Activated CD4-positive, alpha-beta T cell treated with anti-CD3 and anti-CD28 coated beads, Interleukin-2, amount 50 U/mL, for 48 hours (primary cell): ENCODE measurements around the gene FOXP3.

ENCODE experiments used
- DNase-seq, 2 experiments: peaks; one replicate each; pipeline ENCODE4 v3.0.0-alpha.2; 2020

The FOXP3 gene

DNA sequence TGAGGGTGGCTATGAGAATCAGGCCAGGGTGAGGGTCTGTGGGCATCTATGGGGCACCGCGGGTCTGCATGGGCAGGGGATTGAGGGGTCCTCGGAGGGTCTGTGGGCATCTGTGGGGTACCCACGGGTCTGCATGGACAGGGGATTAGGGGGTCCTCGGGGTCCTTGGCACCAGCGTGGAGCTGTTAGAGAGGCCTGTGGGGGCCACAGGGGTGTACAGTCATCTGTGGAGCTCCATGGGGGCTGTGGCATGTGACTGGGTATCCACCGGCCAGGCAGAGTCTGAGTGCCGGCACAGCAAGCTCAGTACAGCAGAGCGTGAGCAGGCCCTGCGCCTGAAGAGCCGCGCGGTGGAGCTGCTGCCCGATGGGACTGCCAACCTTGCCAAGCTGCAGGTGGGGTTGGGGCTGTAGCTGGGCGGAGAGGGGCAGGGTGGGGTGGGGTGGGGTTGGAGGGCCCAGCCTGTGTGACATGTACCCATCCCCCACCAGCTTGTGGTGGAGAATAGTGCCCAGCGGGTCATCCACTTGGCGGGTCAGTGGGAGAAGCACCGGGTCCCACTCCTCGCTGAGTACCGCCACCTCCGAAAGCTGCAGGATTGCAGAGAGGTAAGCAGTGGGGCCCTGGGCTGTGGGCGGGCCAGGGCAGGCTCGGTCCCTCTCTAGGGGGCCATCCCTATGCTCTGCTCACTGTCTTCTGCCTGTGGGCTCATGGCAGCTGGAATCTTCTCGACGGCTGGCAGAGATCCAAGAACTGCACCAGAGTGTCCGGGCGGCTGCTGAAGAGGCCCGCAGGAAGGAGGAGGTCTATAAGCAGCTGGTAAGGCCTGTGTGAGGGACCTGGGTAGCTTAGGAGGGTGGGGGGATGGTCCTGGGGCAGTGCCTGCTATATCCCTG lies 16.3 kb downstream of the FOXP3 start:
- no peak for DNase-seq

DNA sequence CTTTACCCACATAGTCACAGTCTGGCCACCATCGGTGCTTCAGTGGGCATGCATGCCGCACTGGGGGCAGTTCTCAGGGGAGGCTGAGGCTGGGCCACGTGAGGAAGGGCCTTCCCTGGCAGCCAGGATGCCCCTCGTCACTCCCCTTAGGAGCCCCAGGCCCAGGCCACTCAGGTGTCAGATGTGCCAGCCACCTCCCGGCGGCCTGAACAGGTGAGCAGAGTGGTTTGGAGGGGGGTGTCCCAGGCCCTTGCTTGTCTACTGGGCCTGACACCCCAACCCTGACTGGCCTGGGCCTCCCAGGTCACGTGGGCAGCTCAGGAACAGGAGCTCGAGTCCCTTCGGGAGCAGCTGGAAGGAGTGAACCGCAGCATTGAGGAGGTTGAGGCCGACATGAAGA lies 17.2 kb downstream of the FOXP3 start:
- no peak for DNase-seq

DNA sequence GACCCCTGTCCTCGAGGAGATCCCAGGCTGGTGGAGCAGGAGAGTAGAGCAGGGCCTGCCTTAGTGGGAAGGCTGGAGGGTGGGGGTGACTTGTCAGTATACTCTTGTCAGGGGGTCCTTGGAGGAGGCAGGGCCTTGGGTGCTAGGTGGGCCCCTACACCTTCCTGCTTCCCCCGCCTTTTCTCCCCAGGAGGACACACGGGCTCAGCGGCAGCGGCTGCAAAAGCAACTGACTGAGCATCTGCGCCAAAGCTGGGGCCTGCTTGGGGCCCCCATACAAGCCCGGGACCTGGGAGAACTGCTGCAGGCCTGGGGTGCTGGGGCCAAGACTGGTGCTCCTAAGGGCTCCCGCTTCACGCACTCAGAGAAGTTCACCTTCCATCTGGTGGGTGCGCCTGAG lies 18.0 kb downstream of the FOXP3 start:
- no peak for DNase-seq

DNA sequence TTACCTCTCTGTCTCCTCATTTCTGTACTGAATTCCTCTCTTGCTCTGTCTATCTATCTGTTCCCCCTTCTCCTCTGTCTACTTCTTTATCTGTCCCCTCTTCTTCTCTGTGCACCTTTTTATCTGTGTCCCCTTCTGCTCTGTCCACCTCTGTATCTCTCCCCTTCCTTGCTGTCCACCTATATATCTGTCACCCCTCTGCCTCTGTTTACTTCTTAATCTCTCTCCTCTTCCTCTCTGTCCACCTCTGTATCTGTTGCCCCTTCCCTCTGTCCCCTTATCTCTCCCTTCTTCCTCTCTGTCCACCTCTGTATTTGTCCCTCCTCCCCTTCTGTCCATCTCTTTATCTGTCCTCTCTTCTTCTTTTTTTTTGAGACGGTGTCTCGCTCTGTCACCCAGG lies 20.3 kb downstream of the FOXP3 start:
- no peak for DNase-seq

DNA sequence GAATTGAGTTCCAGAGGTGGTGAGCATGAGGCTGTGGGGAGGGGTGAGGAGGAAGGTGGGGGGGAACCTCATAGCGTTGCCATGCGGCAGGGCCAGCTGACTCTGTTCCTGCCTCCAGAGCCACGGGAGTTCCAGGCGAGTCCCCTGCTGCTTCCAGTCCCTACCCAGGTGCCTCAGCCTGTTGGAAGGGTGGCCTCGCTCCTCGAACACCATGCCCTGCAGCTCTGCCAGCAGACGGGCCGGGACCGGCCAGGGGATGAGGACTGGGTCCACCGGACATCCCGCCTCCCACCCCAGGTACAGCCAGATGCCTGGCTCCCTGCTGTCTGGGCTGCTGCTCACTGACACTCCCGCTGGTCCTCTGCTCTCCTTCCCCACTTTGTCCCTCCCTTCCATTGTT lies 21.3 kb downstream of the FOXP3 start:
- DNase-seq = no peak

DNA sequence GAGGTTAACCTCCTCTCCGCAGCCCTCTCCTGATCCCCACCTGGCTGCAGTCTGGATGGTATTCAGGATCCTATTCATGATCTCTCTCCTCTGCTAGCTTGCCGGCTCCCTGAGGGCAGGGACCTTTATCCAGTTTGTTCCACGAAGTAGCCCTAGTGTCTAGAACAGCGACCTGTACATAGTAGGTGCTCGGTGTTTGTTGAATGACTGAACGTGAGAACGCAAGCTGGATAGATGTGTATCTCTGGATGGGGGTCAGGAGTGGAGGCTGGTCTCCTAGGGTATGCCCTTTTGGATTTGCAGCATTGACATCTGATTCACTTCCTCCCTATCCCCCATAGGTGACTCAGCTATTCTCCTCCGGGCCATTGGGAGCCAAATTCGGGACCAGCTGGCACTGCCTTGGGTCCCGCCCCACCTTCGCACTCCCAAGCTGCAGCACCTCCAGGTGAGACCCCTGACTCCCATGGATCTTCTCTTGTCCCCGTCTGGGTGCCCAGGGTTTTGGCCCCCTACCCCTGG lies 21.9 kb downstream of the FOXP3 start:
- DNase-seq = no peak

DNA sequence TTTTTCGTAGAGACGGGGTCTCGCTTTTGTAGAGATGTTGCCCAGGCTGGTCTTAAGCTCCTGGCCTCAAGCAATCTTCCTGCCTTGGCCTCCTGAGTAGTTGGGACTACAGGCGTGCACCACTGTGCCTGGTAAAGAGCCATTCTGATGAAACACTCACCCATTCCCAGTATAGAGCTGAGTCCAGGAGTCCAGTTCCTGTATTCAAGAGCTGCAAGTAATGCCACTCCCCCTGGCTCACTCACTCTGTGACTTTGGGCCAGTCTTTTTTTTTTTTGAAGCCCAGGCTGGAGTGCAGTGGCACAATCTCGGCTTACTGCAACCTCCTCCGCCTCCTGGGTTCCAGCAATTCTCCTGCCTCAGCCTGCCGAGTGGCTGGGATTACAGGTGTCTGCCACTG lies 25.8 kb downstream of the FOXP3 start:
- DNase-seq = no peak

DNA sequence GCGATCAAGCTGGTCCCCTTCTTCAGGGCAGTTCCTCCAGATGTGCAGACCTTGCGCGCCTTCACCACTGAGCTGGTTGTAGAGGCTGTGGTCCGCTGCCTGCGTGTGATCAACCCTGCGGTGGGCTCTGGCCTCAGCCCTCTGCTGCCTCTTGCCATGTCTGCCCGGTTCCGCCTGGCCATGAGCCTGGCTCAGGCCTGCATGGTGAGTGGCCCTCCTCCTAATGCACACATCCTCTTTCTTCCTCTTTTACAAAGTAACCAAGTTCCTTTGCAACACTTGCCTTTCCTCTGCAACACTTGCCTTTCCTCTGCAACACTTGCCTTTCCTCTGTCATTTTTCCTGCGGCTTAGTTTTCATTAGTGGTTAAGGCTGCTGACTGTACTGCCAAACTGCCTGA lies 27.4 kb downstream of the FOXP3 start:
- no peak for DNase-seq

DNA sequence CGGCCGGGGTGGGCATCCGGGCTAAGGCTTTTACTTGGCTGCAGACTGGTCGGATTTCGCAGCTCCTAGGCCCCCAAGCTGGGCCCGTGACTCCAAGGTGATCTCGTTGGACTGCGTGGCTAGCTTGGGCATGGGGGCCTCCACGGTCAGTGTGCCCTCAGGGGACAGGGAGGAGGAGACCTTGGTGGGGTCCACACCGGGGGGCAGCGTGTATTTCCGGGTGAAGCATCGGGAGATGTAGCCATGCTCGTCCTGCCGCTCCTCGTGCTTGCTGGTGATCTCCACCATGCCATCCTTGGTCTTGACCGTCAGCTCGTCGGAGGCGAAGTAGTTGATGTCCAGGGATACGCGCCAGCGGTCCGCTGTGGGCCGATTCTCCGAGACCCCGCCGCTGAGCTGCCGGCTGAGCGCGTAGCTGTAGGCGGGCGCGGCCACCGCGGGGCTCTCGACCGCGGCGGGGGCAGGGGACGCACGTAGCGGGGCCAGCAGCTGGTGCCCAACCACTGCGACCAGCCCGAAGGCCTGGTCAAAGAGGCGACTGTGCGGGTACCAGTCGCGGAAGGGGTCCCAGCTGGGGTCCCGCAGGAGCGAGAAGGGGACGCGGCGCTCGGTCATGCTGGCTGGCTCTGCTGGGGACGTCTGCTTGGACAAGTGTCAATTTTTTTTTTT lies 30.5 kb downstream of the FOXP3 start:
- no peak for DNase-seq

DNA sequence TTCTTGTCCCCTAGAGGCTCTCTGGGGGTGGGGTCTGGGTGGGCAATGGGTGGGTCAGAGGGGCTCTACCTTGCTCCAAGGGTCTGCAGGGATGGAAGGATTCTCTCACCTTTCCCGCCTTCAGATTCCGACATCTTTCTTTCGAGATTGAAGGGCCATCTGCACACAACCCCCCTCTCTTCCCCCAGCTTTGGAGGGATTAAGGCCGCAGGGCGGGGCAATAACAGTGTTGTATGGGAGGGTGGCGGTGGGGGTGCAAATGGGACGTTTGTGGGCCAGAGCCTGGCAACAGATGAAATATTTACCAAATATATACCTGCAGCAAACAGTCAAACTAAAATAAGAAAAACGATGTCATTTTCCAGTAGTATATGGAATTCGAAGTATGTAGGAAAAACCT lies 31.3 kb downstream of the FOXP3 start, which contains the start of gene CACNA1F:
Gene CACNA1F, minus strand, starts transcription at position 165 of the 400 bp plus-strand sequence. Its CDS starts 31 bp downstream, at position 134.
- no peak for DNase-seq

DNA sequence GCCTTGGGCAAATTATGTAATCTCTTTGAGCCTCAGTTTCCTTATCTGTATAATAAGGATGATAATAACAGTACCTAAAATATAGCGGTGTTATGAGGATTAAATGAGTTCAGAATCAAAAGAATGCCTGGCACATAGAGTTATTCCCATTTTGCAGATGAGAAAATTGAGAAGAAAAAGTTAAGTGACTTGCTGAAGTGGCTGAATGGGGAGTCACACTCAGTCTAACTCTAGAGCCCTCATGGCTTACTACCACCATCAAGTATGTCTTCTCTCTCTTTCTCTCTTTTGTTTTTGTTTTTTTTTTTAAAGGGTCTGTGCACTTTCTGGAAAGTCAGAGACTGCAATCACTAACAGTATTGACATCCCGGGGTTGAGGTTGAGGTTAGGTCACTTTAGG lies 32.0 kb downstream of the FOXP3 start:
- no peak for DNase-seq

DNA sequence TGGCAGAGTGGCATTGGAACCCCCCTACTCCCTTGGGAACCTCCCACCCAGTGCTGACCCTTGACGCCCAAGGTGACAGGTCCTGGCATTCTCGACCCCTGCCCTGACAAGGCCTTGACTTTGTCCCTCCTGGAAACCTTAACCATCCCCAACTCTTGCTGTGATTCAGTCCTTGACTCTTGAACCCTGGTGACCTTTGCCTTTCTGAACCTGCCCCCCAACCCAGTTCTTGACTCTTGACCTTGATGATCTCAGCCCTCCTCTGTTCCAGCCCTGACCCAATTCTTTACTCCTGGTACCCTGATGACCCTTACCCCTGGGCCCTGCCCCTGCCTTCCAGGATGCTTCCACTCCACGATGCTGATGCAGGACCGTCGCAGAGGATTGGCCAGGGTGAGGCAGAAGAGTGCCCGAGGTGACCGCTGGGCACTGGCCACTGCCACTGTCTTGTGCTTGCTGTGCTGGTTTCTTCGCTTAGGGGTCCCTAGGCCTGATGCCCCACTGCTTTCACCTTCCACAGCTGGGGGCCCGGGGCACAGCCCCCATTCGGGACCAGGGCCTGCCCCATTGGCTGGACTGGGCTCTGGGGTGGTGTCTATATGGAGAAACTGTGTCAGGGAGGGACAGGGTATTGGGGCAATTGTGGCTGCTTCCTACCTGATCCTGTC lies 33.0 kb downstream of the FOXP3 start:
- no peak for DNase-seq

DNA sequence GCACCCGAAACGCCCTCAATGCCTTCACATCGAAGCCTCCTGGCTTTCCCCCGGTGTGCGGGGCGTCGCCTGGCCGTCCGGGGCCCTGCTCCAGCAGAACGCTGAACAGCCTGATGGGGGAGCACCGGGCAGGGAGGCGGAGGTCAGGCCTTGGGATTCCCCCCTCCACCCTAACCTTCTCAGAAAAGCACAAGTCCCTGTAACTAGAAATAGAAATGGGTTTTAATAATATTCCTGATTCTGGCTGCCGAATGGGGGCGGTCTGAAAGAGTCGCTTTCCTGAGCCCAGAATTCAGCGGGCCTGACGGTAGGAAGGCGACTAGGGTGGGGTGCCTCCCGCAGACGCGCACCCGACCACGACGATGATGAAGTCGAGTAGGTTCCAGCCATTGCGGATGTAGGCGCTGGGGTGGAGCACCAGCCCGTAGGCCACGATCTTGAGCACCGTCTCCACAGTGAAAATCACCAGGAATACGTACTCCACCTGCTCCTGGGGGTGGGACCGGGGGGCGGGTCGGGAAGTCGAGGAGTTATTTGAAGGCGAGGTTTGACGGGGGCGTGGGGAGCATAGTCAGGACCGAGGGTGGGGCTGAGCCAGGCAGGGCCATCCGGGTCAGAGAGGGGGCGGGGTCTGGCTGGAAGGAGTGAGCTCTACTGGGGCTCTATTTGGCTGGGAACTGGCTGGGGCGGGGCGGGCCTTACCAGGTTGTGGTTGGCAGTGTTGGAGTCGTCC lies 33.8 kb downstream of the FOXP3 start:
- DNase-seq = peak; percentile 77 to 81

DNA sequence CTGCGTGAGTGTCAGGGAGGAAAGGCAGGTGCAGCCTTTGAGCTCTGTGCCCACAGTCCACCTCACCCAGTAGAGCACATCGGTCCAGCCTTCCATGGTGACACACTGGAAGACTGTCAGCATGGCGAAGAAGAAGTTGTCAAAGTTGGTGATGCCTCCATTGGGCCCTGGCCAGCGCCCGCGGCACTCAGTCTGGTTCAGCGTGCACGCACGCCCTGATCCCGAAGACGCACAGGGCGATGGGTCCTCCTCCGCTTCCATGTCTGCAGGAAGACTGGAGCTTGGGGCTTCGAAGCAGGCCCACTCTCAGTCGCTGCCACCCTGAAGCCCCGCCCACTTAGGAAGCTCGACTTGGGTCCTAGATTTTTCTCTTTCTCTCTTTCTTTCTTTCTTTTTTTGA lies 36.3 kb downstream of the FOXP3 start:
- no peak for DNase-seq

DNA sequence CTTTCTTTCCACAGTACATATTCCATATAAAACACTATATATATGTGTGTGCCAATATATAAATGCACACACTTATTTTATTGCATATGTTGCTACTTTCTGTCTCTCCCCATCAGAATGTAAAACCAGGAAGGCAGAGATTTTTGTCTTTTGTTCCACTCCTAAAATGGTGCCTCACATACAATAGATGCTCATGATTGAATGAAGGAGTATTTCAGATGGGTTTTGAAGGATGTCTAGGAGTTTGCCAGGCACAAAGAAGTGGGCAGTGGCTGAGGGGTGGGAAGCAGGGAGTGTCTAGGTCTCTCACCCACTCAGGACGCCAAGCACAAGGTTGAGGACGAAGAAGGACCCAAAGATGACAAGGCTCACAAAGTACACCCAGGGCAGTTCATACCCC lies 36.8 kb downstream of the FOXP3 start:
- no peak for DNase-seq

DNA sequence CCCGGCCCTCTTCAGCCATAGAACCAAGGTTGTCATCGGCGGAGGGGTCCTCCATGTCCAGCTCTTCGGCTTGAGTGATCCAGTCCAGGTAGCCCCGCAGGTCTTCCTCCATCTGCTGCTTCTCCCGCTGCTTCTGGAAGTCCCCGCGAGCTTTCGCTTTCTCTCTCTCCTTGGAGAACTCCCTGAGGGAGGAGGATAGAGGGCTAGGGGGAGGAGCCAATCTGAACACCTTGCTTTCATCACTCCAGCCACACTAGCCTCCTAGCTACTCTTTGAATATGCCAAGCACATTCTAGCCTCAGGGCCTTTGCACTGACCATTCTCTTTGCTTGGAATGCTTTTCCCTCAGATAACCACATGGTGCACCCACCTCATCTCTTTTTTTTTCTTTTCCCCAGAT lies 37.6 kb downstream of the FOXP3 start:
- no peak for DNase-seq

DNA sequence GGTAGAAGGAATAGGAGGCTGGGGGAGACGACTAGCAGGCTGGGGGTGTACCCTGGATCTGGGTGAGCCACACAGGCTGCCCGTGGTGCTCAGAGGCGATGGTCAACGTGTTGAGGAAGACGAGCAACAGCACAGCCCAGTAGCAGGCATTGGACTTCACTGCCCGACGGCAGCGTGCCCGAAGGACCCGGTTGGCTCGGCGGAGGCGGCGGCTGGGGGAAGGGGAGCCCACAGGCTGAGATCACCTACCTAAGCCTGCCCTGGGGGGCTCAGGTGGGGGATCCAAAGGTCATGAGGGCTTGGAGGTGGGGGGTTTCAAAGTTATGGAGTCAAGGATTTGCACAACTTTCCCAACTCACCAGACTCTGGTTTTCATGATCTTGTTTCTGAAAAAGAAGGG lies 38.7 kb downstream of the FOXP3 start:
- DNase-seq = no peak

DNA sequence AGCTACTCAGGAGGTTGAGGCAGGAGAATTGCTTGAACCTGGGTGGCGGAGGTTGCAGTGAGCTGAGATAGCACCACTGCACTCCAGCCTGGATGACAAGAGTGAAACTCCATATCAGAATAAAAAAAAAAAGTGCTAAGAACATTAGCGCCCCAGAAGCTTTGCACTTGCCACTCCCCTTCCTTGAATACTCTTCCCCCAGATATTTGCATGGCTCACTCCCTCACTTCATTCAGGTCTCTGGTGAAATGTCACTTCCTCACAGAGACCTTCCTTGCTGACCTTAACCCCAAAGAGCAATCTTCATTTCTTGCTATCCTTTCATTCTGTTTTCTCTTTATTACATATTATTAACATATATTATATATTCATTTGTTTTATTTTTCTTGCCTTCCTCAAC lies 42.6 kb downstream of the FOXP3 start:
- no peak for DNase-seq

DNA sequence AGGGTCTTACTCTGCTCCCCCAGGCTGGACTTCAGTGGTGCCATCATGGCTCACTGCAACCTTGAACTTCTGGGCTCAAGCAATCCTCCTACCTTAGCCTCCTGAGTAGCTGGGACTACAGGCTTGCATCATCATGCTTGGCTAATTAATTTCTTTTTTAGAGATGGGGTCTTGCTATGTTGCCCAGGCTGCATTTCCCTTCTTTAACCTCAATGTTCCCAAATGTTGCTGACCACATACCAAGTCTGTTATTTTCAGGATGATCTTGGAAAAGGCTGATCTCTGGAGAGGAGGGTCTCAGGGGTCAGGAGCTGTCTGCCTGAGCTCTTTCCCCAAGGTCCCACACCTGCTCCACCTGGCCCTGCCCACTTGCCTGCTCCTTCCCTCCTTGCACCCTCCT lies 44.4 kb downstream of the FOXP3 start:
- no peak for DNase-seq

DNA sequence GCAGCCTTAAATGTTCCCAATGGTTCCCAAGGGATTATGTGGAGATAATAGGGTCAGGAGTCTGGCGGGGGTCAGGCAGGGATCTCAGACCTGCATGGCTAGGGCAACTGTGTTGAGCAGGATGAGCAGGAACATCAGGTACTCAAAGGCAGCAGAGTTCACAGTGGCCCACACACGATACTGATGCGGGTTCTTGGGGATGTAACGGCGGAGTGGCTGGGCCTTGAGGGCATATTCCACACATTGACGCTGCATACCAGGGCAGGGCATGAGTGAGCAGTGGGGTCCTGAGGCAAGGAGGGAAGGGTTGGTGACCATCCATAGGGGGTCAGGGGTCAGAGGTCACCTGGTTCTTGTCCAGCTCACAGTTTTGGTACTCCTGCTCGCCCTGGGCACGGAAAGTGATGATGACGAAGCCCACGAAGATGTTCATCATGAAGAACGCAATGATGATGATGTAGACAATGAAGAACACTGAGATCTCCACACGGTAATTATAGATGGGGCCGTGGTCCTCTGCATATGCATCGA lies 49.4 kb downstream of the FOXP3 start:
- DNase-seq = no peak

DNA sequence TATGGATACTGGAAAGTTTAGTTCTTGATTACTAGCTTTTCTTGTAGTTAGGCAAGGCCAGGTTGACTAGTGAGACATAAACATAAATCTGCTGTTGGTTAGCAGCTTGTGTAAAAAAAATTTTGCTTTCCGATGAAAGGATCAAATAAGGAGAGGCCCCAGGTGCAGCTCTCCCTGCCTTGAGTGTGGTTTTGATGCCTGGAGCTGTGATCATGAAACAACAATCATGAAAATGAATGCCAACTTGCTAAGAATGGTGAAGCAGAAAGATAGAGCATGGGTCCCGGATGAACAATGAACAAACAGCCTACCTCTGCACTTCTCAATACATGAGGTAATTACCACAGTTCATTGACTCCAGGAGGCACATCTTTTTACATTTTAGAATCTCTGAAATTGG lies 50.1 kb downstream of the FOXP3 start:
- no peak for DNase-seq

DNA sequence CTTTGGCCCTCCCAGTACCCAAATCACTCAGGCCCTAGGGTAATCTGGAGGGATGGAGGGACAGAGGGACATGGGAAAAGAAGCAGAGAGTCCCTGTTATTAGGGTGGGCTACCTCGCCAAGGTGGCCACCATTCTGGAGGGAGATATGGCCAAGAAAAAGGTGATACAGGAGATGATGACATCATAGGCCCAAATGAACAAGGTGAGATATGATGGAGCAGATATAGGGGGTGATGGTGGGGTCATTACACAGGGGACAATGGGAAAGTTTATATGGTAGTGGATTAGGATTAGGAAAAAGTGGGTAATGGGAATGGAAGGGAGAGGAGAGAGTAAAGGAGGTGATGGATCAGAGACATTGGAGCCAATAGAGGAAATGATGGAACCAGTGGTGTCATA lies 51.6 kb downstream of the FOXP3 start:
- no peak for DNase-seq

DNA sequence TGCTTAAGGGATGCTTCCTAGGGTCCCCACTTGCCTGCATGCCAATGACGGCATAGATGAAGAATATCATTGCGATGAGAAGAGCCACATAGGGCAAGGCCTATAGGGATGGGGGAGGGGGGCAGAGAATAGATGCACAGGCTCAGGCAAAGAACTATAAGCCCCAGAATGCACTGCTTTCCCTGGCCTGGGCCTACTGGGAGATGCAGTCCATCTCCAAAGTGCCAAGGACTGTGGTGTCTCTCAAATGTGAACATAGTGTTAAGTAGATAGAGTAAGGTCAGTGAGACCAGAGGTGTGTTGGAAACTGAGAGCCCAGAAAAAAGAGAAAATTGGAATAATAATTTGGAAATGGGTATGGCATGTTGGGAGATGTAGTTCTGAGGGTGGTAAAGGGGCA lies 52.3 kb downstream of the FOXP3 start:
- DNase-seq = no peak
